Activated naive CD8-positive, alpha-beta T cell treated with anti-CD3 and anti-CD28 coated beads for 36 hours (primary cell): ENCODE data around the gene WDR1. TPM values are rescaled to one million over a fixed set of nuclear protein-coding genes. Genes with fewer than 3 reads are reported as not detected.

Experiments used
- DNase-seq: peaks from one replicate; pipeline ENCODE4 v3.0.0; 2021
- H3K27ac Mint-ChIP-seq: one replicate; pipeline ENCODE4 v1.8.0; 2022; ENCODE audit warnings: mild to moderate bottlenecking, moderate library complexity, mixed read lengths
- H3K27me3 Mint-ChIP-seq: one replicate; pipeline ENCODE4 v1.8.0; 2022; ENCODE audit warnings: mild to moderate bottlenecking, mixed read lengths
- H3K36me3 Mint-ChIP-seq: one replicate; pipeline ENCODE4 v1.8.0; 2021; ENCODE audit warnings: mild to moderate bottlenecking, mixed read lengths
- H3K4me1 Mint-ChIP-seq: one replicate; pipeline ENCODE4 v1.8.0; 2021; ENCODE audit warnings: mixed read lengths
- H3K4me3 Mint-ChIP-seq: one replicate; pipeline ENCODE4 v1.8.0; 2022; ENCODE audit warnings: mild to moderate bottlenecking, moderate library complexity, mixed read lengths
- H3K9me3 Mint-ChIP-seq: one replicate; pipeline ENCODE4 v1.8.0; 2022; ENCODE audit warnings: mixed read lengths
- total RNA-seq, 2 experiments: library from RNA; stranded (reverse); gene quantifications; one replicate each; pipeline ENCODE4 v1.2.3, GENCODE V29; 2021

WDR1 gene
- total RNA-seq, 2 experiments from 2014 or later = 372 to 385 TPM

- Mint-ChIP-seq H3K4me3 (no peak overlapping the region), H3K27me3 (peaks cover 6% of the 10 kb centered on the region), H3K4me1 (peaks cover 13% of the 10 kb centered on the region), H3K36me3 (no peaks in the 10 kb centered on the region), H3K27ac (no peak overlapping the region), H3K9me3 (no peaks in the 10 kb centered on the region)
- DNase-seq = no peak
Measured at GRCh38 chr4:10030972-10031667, 85.5 kb downstream of the WDR1 start.

GRCh38 chr4:10029403-10029802 lies 87.2 kb downstream of the WDR1 start:
- H3K27ac Mint-ChIP-seq = no peak overlapping the region
- H3K9me3 Mint-ChIP-seq = no peaks in the 10 kb centered on the region
- DNase-seq = no peak
- no peak overlapping the region for H3K4me3 Mint-ChIP-seq
- peaks cover 13% of the 10 kb centered on the region for H3K4me1 Mint-ChIP-seq
- peaks cover 9% of the 10 kb centered on the region for H3K27me3 Mint-ChIP-seq
- no peaks in the 10 kb centered on the region for H3K36me3 Mint-ChIP-seq

- H3K27me3 Mint-ChIP-seq = peaks cover 7% of the 10 kb centered on the region
- H3K9me3 Mint-ChIP-seq = no peaks in the 10 kb centered on the region
- DNase-seq = no peak
- no peak overlapping the region for H3K27ac Mint-ChIP-seq
- H3K4me1 Mint-ChIP-seq = peaks cover 13% of the 10 kb centered on the region
- H3K4me3 Mint-ChIP-seq = no peak overlapping the region
- H3K36me3 Mint-ChIP-seq = no peaks in the 10 kb centered on the region
Measured at GRCh38 chr4:10028910-10029309, 87.7 kb downstream of the WDR1 start.

- H3K36me3 Mint-ChIP-seq = no peaks in the 10 kb centered on the region
- H3K4me3 Mint-ChIP-seq = no peak overlapping the region
- H3K4me1 Mint-ChIP-seq = no peaks in the 10 kb centered on the region
- peaks cover 5% of the 10 kb centered on the region for H3K27me3 Mint-ChIP-seq
- H3K9me3 Mint-ChIP-seq = no peaks in the 10 kb centered on the region
- H3K27ac Mint-ChIP-seq = no peak overlapping the region
- no peak for DNase-seq
Measured at GRCh38 chr4:10026485-10026884, 90.1 kb downstream of the WDR1 start.

- no peak for DNase-seq
- Mint-ChIP-seq H3K27me3 (peaks cover 5% of the 10 kb centered on the region), H3K36me3 (no peaks in the 10 kb centered on the region)
Measured at GRCh38 chr4:10025230-10025806, 91.3 kb downstream of the WDR1 start.

More at GRCh38 chr4:10025230-10025806, 91.3 kb downstream of the WDR1 start:
- Mint-ChIP-seq H3K9me3 (no peaks in the 10 kb centered on the region), H3K27ac (no peak overlapping the region), H3K4me1 (no peaks in the 10 kb centered on the region), H3K4me3 (no peak overlapping the region)

Other genes with a start within 250 kb of the WDR1 start
- gene SLC2A9, start 95.3 kb downstream of the WDR1 start, total RNA-seq = 1 to 10 TPM; 1.1 to 1.2 TPM